Central memory CD4-positive, alpha-beta T cell (primary cell): ENCODE measurements around the gene LMBR1.
"Not testable (repeated sequence)": the region's sequence is repeated elsewhere in the genome, so short reads cannot be mapped to it uniquely, and the experiment has no call there.

Source experiments
- DNase-seq: peaks from one replicate; pipeline ENCODE4 v3.0.0; 2022

Gene LMBR1

DNA sequence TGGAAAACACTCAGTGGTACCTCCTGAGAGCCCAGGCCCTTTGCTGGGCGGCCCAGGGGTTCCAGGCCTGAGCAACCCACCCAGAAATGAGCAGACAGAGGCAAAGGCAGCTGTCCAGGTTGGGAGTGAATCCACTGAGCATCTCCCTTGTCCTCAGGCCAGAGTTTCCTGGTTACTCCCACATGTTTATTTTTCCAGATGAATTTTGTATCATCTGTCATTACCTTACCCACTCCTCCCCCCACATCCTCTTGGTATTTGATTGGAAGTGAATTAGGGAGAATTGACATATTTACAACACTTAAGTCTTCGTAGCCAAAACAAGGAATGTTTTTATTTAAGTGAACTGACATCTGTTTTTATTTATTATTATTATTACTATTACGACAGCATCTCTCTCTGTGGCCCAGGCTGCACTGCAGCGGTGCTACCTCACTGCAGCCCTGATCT is 13.2 kb upstream of the LMBR1 start:
- DNase-seq, result no peak

DNA sequence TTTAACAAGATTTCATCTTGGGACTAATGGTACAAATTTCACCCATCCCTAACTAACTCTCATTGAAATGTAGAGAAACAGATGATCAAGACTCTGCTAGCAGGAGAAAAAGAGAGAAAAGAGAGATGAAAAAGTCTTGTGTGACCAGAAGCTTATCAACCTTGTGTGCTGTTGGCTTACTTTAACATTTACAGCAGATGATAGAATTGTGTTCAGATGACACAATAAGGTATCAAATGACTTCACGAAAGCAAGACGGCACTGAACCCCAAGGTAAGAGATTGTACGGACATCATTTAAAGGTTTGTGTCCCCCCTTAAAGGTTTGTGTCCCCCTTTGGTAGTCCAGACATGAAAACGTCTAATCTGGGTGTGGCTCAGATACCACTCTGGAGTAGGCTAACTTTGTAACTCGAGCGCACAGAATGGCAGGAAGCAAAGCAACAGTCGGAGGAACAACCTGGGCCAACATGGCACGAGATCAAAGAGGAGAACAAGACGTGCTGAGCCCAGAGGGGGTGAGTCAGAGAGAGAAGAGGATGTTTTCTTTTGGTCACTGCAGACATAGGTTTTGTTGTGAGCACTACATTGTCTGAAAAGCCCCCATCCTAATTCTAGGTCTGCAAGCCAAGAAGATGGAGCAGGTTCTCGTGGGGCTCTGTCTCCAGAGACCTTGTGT is 10.4 kb upstream of the LMBR1 start:
- DNase-seq, result peak; percentile 40

DNA sequence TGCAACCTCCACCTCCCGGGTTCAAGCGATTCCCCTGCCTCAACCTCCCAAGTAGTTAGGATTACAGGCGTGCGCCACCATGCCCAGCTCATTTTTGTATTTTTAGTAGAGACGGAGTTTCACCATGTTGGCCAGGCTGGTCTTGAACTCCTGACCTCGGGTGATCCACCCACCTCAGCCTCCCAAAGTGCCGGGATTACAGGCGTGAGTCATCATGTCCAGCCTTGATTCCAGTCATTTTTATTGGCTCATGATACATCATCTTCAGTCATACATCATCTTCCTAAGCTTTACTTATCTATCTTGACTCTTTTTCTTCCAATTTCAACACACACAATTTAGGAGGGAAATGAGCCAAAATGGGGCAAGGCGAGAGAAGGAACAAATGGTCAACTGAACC is 7.1 kb upstream of the LMBR1 start:
- not testable (repeated sequence) for DNase-seq

DNA sequence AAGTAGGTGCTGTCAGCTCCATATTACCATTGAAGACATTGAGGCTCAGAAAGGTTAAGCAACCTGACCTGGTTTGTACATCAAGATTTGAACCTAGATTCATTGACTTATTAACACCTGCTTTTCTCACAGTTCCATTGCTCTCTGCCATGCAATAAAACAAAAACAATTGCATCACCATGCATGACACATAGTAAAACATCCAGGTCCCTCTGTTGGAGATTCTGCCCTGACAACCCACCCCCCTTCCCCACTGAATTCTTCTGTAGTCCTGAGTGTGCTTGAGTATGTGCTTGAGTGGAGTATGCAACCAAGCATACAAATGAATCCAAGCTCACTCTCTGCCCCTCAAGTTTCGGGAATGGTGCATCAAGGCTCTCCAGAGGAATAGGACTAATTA is 6.0 kb upstream of the LMBR1 start:
- no peak for DNase-seq

DNA sequence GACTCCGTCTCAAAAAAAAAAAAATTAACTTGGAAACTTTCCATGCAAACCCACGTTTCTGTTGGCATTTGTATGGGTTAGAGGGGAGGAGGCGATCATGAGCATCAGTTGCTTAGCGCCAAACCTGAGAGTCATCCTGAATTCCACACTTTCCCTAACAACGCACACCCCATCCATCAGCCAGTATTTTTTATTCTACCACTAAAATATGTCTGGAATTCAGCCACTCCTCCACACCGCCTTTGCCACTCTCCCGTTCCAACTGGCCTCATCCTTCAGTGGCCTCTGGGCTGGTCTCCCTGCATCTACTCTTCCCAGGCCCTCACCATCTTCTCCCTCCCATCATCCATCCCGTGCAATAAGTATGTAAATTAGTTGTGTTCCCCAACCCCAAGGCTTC is 4.7 kb upstream of the LMBR1 start:
- no peak for DNase-seq

DNA sequence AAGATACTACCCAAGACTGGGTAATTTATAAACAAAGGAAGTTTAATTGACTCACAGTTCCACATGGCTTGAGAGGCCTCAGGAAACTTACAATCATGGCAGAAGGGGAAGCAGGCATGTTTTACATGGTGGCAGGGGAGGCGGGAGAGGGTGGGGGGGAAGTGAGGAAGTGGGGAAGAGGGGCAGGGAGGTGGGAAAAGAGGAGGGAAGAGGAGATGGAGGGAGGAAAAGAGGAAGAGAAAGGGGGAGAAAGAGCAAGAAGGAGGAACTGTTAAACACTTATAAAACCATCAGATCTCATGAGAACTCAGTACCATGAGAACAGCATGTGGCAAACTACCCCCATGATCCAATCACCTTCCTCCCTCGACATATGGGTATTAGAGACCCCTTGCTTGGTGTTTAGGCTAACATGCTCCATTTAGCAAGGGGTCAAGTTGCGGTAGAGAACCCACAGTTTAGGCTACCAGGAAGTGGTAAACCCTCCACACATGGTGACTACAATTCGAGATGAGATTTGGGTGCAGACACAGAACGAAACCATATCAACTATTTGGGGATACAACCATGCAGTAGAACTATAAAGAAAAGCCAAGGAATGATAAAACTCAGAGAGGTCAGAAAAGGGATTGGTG is 3.5 kb upstream of the LMBR1 start:
- no peak for DNase-seq

DNA sequence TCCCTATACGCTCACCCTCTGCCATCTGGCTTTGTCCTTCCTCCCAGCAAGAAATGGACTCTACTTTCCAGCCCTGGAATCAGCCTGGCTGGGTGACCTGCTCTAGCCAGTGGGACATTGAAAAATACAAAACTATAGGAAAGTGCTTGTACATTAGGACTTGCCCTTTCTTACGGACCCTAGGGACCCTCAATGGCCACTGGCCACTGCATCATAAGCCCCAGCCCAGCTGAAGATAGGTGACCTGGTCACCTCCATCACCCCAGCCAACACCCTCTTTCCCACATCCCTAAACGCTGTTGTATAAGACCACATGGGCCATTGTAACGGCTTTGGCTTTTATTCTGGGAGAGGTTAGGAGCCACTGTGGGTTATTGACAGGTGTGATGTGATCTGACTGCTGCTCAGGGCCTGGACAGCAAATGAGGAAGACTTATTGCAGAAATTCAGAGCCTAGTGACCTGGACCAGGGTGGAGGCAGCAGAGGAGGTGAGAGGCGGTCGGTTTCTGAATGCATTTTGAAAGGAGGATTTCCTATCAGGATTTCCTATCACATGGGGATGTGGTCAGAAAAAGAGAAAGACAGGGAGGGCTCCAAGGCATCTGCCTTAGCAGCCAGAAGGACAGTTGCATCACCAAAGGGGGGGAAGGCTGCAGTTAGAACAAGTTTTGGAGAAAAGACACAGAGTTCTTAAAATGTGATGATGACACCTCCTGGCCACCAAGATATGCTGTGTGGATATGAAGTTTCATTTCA is 2.2 kb upstream of the LMBR1 start:
- no peak for DNase-seq

DNA sequence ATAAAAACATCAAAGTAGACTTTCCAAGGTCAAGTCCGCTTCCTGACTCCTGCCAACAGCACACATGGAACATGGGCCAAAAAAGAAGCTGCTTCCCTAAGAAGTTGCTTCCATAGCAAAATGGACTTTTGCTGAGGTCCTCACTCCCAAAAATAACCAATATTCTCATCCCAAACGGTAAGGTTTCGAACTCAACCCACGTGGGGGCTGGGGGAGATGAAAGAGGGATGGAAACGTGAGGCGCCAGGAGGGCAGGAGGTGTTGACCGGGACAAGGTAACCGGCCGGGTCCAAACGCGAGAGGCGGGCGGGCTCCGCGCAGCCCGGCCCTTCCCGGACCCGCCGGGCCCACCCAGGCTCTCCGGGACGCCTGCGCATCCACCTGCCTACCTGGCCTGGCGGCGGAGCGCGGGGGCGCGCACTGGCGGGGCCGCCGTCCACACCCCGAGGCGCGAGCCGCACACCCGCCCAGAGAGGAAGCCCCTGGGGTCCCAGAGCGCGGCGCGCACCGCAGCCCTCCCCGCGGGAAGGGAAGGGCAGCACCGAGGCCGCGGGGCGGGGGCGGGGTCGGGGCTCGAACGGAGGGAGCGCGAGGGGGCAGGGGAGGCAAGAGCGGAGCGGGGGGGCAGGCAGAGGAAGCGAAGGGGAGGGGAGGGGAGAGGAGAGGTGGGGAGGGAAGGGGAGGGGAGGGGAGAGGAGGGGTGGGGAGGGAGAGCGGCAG is 742 bp downstream of the LMBR1 start:
- DNase-seq, result peak; percentile 60

DNA sequence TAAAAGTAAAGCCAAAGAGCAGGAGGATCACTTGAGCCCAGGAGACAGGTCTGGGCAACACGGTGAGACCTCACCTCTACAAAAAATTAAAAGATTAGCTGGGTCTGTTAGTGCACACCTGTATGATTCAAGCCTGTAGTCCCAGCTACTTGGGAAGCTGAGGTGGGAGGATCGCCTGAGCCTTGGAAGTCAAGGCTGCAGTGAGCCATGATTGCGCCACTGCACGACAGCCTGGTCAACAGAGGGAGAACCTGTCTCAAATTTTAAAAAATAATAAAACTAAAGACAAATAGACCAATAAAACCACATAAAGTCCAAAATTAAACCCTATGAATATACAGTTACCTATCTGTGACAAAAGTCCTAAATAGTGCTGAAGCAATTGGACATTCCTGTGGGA is 3.2 kb downstream of the LMBR1 start:
- DNase-seq, result no peak

DNA sequence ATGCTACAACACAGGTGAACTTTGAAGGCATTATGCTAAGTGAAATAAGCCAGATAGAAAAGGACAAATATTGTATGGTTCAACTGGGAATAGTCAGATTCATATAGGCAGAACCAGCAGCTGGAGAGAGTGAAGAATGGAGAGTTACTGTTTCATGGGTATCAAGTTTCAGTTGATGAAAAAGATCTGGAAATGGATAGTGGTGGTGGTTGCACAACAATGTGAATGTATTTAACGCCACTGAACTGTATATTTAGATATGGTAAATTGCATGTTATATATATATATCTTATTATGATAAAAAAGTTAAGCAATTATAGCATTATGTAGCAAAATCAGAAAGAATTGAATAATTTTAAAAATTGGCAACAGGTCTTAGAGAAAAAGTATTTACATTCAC is 3.9 kb downstream of the LMBR1 start:
- DNase-seq, result no peak

DNA sequence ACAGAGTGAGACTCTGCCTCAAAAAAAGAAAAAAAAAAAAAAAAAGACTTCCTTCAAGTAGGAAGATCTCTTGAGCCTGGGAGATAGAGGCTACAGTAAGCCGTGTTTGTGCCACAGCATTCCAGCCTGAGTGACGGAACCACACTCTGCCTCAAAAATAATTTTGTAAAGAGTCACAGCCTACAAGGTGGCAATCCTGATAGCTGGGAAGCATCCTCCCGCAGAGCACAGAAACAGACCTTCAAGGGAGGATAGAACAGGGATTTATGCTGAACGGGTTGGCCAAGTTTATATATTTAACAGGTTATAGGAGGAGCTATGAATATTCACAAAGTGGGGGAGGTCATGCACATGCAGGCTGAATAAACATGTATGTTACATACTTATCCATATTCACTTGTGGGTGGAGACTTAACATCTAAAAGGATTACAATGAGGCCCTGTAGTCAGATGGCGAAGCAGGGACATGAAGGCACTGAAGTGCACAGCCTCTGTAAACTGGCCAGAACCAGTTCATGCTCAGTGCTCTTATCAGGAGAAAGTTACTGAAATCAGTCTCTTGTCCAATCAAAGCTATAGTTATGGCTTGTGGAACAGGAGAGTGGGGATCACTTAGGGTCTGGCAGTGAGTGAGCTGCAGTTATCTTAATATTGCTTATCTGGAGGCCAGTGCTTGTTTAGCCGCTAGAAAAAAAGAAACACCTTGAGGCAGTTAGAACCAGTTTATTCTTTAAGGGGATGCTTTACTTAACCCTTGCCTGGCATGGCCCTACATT is 6.8 kb downstream of the LMBR1 start:
- no peak for DNase-seq

DNA sequence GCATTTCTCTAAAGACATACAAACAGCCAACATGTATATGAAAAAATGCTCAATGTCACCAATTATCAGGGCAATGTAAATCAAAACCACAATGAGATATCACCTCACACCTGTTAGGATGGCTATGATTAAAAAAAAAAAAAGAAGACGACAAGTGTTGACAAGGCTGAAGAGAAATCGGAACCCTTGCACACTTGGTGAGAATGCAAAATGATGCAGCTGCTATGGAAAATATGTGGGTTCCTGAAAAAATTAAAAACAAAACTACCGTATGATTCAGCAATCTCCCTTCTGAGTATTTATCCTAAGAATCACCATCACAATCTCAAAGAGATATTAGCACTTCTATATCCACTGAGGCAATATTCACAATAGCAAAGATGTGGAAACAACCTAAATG is 11.3 kb downstream of the LMBR1 start:
- DNase-seq, result no peak

DNA sequence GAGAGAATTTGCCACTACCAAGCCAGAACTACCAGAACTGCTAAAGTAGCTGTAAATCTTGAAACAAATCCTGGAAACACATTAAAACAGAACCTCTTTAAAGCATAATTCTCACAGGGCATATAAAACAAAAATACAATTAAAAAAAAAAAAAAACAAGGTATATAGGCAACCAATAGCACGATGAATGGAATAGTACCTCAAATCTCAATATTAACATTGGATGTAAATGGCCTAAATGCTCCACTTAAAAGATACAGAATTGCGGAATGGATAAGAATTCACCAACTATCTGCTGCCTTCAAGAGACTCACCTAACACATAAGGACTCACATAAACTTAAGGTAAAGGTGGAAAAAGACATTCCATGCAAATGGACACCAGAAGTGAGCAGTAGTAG is 17.2 kb downstream of the LMBR1 start:
- no peak for DNase-seq

DNA sequence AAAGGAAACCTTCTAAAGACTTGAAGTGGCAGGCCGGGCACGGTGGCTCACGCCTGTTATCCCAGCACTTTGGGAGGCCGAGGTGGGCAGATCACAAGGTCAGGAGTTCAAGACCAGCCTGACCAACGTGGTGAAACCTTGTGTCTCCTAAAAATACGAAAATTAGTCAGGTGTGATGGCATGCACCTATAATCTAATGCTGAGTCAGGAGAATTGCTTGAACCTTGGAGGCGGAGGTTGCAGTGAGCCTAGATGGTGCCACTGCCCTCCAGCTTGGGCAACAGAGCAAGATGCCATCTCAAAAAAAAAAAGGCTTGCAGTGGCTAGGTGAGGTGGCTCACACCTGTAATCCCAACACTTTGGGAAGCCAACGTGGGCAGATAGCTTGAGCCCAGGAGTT is 24.6 kb downstream of the LMBR1 start:
- DNase-seq, result not testable (repeated sequence)

DNA sequence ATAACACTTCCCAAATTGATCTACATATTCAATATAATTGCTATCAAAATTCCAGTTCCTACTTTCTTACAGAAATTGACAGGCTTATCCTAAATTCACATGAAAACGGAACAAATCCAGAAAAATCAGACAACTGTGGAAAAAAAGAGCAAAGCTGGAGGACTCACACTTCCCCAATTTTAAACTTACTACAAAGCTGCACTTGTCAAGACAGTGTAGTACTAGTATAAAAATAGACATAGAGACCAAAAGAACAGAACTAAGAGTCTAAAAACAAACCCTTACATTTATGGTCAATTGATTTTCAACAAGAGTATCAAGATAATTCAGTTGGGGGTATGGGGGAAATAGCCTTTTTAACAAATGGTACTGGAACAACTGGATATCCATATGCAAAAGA is 27.5 kb downstream of the LMBR1 start:
- DNase-seq, result no peak

DNA sequence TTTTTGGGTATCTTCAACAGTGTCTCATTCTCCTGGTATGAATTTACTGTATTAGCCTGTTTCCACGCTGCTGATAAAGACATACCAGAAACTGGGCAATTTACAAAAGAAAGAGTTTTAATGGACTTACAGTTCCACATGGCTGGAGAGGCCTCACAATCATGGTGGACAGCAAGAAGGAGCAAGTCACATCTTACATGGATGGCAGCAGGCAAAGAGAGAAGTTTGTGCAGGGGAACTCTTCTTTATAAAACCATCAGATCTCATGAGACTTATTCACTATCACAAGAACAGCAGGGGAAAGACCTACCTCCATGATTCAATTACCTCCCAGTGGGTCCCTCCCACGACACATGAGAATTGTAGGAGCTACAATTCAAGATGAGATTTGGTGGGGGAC is 31.0 kb downstream of the LMBR1 start:
- DNase-seq, result not testable (repeated sequence)

DNA sequence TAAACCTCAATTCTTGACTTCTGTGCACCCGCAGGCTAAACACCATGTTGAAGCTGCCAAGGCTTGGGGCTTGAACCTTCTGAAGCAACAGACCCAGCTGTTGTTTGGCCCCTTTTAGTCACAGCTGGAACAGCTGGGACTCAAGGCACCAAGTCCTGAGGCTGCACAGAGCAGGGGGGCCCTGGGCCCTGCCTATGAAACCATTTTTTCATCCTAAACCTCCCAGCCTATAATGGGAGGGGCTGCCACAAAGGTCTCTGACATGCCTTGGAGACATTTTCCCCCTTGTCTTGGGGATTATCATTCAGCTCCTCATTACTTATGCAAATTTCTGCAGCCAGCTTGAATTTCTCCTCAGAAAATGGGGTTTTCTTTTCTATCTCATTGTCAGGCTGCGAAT is 31.8 kb downstream of the LMBR1 start:
- DNase-seq, result no peak

DNA sequence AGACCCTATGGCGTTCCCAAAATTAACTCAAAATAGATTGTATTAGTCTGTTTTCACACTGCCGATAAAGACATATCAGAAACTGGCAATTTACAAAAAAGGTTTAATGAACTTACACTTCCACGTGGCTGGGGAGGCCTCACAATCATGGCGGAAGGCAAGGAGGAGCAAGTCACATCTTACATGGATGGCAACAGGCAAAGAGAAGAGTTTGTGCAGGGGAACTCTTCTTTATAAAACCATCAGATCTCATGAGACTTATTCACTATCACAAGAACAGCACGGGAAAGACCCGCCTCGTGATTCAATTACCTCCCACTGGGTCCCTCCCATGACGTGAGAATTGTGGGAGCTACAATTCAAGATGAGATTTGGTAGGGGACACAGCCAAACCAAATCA is 32.9 kb downstream of the LMBR1 start:
- DNase-seq, result not testable (repeated sequence)

DNA sequence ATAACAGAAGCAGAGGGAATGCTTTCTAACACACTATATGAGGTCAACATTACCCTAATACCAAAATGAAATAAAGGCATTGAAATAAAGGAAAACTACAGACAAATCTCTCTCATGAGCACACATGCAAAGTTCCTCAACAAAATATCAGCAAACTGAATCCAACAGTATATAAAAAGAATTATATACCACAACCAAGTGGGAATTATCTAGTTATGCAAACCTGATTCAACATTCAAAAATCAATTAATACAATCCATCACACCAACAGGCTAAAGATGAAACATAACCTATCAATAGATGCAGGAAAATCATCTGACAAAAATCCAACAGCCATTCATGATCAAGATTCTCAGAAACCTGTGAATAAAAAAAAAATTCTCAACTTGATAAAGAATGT is 34.5 kb downstream of the LMBR1 start:
- DNase-seq, result no peak

DNA sequence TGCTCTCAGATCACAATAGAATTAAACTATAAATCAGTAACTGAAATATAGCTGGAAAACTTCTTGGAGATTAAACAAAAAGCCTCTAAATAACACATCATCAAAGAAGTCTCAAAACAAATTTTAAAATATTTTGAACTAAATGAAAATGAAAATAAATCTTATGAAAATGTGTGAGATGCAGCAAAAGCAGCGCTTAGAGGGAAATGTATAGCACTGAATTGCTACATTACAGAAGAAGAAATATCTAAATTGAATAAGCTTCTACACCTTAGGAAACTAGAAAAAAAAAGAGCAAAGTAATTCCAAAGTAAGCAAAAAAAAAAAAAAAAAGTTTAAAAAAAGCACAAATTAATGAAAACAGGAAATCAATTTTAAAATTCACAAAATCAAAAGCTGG is 35.2 kb downstream of the LMBR1 start:
- DNase-seq, result no peak

DNA sequence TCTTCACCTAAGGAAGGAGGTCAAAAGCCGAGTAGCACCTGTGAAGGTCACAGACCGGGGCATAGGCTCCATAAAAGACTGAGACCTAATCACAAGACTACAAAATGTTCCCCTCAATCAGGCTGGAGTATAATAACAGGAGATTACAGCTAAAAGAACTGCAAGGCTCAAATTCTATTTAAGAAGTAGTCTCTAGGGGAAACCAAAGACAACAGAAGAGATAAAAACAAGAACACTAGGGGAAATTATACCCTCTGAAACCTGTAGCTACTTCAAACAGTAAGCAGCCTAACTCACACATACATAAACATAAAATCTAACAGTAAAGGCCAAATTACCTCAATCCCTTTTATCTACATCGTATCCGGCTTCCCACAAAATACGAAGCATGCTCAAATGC is 38.3 kb downstream of the LMBR1 start:
- no peak for DNase-seq

DNA sequence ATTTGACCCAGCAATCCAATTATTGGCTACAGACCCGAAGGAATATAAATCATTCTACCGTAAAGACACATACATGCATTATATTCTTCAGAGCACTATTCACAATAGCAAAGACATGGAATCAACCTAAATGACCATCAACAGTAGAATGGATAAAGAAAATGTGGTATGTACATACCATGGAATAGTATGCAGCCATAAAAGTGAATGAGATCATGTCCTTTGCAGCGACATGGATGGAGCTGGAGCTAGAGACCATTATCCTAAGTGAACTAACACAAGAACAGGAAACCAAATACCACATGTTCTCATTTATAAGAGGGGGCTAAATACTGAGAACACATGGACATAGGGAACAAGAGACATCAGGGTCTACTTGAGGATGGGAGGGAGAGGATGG is 44.0 kb downstream of the LMBR1 start:
- no peak for DNase-seq
